ENCODE measurements around the gene RNF144B. TPM values are rescaled to one million over a fixed set of nuclear protein-coding genes. Genes with fewer than 3 reads are reported as not detected.

The RNF144B gene
- total RNA-seq, 2 donors from 2014 or later, result 1.4 to 1.5 TPM

DNA sequence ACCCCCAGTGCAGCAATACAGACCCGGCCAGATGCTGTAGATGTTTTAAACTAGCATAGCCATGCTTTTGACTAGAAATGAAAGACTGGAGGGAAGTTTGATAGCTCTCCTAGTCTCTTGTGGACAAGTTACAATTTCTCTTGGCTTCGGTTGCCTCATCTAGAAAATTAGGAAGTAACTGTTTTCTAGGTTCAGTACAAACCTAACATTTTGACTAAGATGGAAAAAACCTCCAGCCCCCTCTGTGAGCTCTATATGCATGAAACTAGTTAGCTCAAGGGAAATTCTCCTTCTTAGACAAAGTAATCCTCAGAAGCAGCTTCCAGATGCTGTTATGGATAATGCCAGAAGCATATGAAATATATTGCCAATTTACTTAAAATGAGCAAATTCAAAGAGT lies 86.6 kb downstream of the RNF144B start:
- Histone ChIP-seq H3K9ac (ENCODE audit: extremely low read depth, low read length, poor library complexity, severe bottlenecking) (no peak overlapping the region), H3K9me3 (ENCODE audit: control insufficient read depth, low read length) (no peaks in the 10 kb centered on the region), H3K27me3 (ENCODE audit: control insufficient read depth, insufficient read depth, low read length, poor library complexity, severe bottlenecking) (no peaks in the 10 kb centered on the region), H3K27ac (ENCODE audit: low read depth, low read length) (no peak overlapping the region), H3K4me1 (ENCODE audit: control insufficient read depth, insufficient read depth, low read length) (no peaks in the 10 kb centered on the region), H3K4me3 (ENCODE audit: low read length) (no peak overlapping the region), H3K36me3 (ENCODE audit: control insufficient read depth, insufficient read depth, low read length) (no peaks in the 10 kb centered on the region)
- 86 to 100% methylated on average over 1 to 2 of the region's 2 CpGs for WGBS, 2 experiments (ENCODE audit: insufficient coverage in 1 of 2, insufficient read length in 1 of 2)
- no peaks in the 10 kb centered on the region for H3K9me3 Mint-ChIP-seq
- H3K27me3 Mint-ChIP-seq (ENCODE audit: insufficient read depth), result no peaks in the 10 kb centered on the region
- H3K4me3 Mint-ChIP-seq, result no peak overlapping the region
- no peak for DNase-seq
- no peak overlapping the region for H3K27ac Mint-ChIP-seq
- H3K36me3 Mint-ChIP-seq (ENCODE audit: low read depth), result no peaks in the 10 kb centered on the region
- peaks cover 2% of the 10 kb centered on the region for H3K4me1 Mint-ChIP-seq
- TF ChIP-seq, protein P1, sequence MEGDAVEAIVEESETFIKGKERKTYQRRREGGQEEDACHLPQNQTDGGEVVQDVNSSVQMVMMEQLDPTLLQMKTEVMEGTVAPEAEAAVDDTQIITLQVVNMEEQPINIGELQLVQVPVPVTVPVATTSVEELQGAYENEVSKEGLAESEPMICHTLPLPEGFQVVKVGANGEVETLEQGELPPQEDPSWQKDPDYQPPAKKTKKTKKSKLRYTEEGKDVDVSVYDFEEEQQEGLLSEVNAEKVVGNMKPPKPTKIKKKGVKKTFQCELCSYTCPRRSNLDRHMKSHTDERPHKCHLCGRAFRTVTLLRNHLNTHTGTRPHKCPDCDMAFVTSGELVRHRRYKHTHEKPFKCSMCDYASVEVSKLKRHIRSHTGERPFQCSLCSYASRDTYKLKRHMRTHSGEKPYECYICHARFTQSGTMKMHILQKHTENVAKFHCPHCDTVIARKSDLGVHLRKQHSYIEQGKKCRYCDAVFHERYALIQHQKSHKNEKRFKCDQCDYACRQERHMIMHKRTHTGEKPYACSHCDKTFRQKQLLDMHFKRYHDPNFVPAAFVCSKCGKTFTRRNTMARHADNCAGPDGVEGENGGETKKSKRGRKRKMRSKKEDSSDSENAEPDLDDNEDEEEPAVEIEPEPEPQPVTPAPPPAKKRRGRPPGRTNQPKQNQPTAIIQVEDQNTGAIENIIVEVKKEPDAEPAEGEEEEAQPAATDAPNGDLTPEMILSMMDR (conservative IDR thresholded peaks at IDR 0.05), result no peak

DNA sequence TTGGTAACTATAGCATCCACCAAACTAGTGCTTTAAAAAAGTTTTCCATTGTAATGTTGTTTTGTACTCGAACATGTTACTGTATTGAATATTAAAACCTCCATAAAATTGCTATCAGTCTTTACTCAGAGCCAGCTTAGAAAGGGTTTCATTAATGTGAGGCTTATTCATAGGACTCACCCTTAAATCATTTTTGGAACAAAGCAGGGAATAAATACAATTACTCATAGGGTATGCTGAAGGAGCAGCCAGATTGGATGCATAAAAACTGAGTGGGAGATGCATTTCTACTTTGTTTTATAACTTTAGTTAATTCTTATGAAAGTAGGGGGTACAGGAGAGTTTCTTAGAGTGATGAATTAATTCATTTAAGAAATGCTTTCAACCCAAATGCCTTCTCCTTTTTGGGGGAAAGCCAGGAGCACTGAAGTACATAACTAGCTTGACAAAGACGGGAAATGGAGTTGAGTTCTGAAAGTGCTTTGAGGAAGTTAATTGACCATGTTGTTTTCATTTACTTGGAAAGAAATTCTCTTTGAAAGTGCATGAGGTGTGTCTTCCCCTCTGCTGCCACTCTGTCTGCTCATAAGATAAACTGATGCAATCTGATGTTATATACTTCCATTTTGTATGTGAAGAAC lies 90.3 kb downstream of the RNF144B start:
- no peak overlapping the region for H3K9ac ChIP-seq (ENCODE audit: extremely low read depth, low read length, poor library complexity, severe bottlenecking)
- no peak overlapping the region for H3K27ac Mint-ChIP-seq
- H3K27me3 Mint-ChIP-seq (ENCODE audit: insufficient read depth), result no peaks in the 10 kb centered on the region

DNA sequence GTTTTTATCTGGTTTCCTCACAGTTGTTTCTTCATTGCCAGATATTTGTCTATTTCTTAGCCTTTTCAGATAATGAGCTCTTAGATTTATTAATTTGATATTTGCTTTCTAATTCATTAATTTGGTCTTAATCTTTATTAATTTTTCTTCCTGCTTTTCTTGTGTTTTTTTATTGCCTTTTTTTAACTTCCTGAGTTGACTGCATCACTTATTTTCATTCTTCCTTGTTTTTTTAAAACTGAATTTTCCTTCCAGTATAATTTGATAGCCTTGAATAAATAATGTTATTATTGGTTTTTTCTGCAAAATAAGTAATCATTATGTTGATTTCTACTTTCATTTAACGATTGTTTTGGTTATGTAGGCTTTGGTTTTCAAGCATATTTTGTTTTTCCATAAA lies 91.5 kb downstream of the RNF144B start:
- no peaks in the 10 kb centered on the region for H3K9me3 ChIP-seq (ENCODE audit: control insufficient read depth, low read length)
- no peaks in the 10 kb centered on the region for H3K36me3 ChIP-seq (ENCODE audit: control insufficient read depth, insufficient read depth, low read length)
- no peak for DNase-seq
- H3K4me3 ChIP-seq (ENCODE audit: low read length), result no peak overlapping the region
- TF ChIP-seq, protein P1 (conservative IDR thresholded peaks at IDR 0.05), result no peak
- Mint-ChIP-seq H3K9me3 (no peaks in the 10 kb centered on the region), H3K4me1 (no peaks in the 10 kb centered on the region), H3K4me3 (no peak overlapping the region), H3K36me3 (ENCODE audit: low read depth) (no peaks in the 10 kb centered on the region), H3K27me3 (ENCODE audit: insufficient read depth) (no peaks in the 10 kb centered on the region), H3K27ac (no peak overlapping the region)
- no peak overlapping the region for H3K27ac ChIP-seq (ENCODE audit: low read depth, low read length)
- no CpG with 5 or more reads among the region's 1 CpG for WGBS, 2 experiments (ENCODE audit: insufficient coverage in 1 of 2, insufficient read length in 1 of 2)
- no peaks in the 10 kb centered on the region for H3K27me3 ChIP-seq (ENCODE audit: control insufficient read depth, insufficient read depth, low read length, poor library complexity, severe bottlenecking)
- H3K4me1 ChIP-seq (ENCODE audit: control insufficient read depth, insufficient read depth, low read length), result no peaks in the 10 kb centered on the region
- H3K9ac ChIP-seq (ENCODE audit: extremely low read depth, low read length, poor library complexity, severe bottlenecking), result no peak overlapping the region

More for the DNA sequence above, 90.3 kb downstream of the RNF144B start:
- no peak for DNase-seq
- Histone ChIP-seq H3K36me3 (ENCODE audit: control insufficient read depth, insufficient read depth, low read length) (no peaks in the 10 kb centered on the region), H3K4me1 (ENCODE audit: control insufficient read depth, insufficient read depth, low read length) (no peaks in the 10 kb centered on the region), H3K27ac (ENCODE audit: low read depth, low read length) (no peak overlapping the region), H3K4me3 (ENCODE audit: low read length) (no peak overlapping the region), H3K27me3 (ENCODE audit: control insufficient read depth, insufficient read depth, low read length, poor library complexity, severe bottlenecking) (no peaks in the 10 kb centered on the region), H3K9me3 (ENCODE audit: control insufficient read depth, low read length) (no peaks in the 10 kb centered on the region)
- H3K9me3 Mint-ChIP-seq, result no peaks in the 10 kb centered on the region
- no peaks in the 10 kb centered on the region for H3K36me3 Mint-ChIP-seq (ENCODE audit: low read depth)
- WGBS, 2 experiments (ENCODE audit: insufficient coverage in 1 of 2, insufficient read length in 1 of 2), result 86 to 90% methylated on average over 1 to 2 of the region's 2 CpGs
- H3K4me1 Mint-ChIP-seq, result no peaks in the 10 kb centered on the region
- no peak overlapping the region for H3K4me3 Mint-ChIP-seq
- TF ChIP-seq, protein P1 (conservative IDR thresholded peaks at IDR 0.05), result no peak

Data from endodermal cell (in vitro differentiated cells).